ENCODE results near the gene ARNT2.
A peak's percentile ranks its signal among the peaks of the same experiment; 100 is the strongest.

ARNT2 gene

DNA sequence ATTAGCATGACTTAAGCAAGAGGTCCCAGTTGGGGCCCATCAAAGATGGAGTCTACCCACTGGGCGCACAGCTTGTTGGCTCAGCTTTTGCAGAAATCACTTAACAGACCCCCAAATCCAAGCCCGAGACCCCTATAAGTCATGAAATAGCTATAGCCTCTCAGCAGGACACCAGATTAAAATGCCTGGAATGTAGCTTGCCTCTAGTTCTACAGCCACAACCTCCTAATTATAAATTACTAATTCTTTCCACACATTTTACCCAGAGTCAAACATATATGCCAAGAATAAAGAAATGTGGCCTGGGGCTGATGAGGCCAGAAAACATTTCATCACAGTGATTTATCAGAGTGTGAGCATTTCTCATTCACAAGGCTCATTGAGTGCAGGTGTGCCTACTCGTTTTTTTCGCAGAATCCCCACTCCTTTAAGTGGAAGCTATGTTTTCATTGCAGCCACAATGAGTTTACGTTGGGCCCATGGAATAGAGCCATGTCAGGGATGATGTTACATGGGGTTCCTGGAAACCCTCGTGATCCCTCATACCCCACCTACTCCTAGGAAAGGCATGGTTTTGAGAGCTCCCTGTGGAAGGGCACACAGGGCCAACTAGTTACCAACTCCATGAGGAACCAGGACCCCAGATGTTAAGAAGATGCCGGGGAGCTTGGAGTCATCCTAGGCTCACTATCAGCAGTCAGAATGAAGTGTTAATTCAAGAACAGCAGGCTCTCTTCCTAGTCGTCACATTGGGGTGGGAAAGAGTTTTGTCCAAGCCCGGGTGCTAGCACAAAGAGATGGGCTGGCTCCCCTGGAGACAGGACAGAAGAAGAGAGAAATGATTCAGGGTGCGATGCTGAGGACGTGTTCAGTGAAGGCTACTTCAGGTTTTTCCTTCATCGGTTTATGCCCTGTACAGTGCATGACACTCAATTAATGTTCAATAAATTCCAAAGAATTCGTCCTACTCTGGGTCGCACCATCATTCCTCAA is 200.7 kb downstream of the ARNT2 start:
- DNase-seq, result no peak

DNA sequence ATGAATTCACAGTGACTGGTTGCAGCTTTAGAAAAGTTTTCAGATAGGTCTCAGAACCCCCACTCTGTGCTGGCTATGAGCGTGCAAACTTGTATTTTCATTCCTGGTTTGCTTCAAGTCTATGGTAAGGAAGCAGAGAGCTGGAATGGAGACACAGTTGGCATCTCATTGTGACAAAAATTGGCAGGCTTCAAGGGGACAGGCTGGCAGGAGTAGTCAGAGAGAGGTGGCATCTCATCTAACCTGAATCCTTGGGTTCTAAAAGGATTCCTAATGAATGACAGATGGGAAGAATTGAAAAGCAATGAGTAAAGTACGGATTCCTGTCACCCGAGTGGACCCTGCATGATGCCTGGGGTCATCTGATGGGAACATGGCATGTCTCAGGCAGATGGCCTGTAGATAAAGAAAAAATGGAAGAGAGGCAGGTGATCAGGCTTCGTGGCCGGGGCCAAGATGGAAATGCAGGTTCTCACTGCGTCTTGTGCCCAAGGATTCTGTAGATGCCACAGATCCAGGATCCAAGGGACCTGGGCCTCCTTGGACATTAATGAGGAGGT is 201.5 kb downstream of the ARNT2 start:
- no peak for DNase-seq

DNA sequence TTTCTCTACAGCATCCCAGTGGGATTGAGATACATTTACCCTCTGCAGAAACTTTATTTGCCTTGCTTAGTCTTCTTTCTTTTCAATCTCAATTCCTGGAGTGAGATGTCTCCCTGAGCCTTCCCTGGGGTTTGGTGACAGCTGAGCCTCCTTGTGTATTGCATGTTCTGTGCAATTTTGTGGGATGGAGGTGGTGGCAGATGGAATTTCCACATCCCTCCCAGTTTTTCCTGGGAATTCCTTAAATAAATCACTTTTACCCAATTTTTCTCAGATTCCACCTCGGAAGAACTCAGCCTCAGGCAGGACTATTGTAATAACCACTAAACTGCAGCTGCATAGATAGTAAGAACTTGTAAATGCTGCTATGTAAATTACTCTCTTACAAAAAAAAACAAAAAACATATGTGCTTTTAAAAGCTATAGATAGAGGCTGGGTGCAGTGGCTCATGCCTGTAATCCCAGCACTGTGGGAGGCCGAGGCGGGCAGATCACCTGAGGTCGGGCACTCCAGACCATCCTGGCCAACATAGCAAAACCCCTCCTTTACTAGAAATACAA is 202.4 kb downstream of the ARNT2 start:
- DNase-seq, result no peak

DNA sequence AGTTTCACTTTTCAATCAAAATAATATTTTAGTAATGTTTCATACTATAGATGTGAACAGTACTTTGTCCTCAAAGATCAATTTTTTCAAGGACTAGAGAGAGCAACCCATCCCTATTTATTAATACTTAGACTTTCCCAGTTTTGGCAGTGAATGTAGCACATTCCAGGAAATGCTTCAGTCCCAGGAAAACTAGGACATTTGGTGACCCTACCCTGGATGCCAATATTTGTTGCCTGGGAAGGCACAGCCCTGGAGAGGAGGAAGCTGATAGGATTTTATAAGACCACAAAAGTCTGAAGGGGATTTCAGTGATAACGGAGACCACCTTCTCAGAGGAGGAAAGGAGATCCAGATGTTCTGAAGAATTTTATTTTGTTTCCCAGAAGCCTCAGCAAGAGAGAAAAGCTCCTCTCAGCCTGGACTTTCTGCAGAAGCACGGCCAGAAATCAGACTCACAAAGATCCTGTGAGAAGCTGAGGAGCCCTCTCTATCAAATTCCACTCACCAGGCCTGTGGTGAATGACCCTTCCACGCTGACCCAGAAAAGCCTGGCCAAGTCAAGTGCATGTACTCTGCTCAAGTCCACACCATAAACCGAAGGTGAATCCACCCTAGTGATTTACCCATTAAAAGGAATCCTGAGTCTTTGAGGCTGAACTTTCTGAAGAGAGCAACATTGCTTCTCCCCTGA is 203.3 kb downstream of the ARNT2 start:
- no peak for DNase-seq

DNA sequence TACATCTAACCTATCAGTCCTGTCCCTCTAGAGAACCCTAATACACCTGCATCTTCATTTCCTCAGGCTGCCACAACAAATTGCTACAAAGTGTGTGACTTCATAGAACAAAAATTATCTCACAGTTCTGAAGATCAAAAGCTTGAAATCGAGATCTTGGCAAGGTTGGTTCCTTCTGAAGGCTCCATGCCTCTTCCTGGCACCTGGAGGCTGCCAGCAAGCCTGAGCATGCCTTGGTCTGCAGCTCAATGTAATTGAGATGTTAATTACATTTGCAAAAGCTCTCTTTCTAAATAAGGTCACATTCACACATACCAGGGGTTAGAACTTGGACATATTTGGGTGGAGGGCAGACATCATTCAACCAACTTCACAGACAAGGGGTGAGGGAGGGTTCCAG is 204.5 kb downstream of the ARNT2 start:
- no peak for DNase-seq

DNA sequence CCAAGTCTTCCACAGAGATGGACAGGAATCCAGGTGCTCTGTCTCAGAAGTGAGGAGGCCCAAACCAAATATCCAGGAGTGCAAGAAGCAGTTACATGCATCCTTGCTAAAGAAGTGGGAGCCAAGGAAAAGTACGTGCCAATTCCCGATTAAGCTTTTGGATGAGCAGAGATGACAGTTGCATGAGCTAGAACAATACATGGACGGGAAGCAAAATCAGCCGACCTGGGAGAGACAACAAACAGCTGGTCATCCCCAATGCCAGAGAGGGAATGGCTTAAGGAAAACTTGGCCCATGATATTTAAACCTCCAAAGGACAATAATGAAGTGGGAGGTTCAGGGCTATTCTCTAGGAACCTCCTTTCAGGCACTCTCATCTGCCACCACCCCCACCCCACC is 204.9 kb downstream of the ARNT2 start:
- no peak for DNase-seq

DNA sequence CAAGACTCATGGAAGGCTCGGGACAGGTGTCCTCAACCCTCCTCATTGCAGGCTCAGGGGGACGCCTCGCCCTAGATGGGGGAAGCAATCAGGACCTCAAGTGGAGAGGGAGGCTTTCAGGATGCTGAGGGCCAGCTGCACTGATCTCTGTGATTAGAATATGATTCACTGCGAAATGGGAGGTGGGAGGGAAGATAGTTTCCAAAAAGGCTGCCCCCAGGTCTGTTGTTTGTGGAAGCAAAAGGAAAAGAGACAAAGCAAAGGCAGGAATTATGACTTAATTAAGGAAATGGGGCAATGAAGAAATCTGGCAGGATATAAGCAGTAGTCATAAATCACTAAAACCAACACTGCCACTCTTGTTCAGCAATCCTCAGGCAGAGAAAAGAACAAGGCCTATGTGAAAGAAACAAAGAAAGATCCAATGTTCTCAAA is 205.3 kb downstream of the ARNT2 start:
- peak; percentile 3 for DNase-seq

DNA sequence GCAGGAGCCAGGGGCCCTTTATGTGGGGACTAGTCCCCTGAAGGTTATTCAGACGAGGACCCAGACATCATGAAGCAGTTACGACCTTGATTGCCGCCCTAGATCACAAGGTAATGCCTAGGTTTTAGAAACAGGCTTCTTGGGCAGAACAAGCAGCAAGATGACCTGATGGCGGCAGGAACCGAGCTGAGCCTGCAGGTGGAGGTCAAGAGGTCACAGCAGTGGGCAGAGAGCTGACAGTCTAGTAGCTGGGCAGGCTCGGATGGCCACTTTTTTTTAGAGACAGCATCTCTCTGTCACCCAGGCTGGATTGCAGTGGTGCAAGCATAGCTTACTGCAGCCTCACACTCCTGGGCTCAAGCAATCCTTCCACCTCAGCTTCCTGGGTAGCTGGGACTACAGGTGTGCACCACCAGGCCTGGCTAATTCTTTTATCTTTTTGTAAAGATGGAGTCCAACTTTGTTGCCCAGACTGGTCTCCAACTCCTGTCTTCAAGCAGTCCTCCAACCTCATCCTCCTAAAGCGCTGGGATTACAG is 207.4 kb downstream of the ARNT2 start:
- no peak for DNase-seq

DNA sequence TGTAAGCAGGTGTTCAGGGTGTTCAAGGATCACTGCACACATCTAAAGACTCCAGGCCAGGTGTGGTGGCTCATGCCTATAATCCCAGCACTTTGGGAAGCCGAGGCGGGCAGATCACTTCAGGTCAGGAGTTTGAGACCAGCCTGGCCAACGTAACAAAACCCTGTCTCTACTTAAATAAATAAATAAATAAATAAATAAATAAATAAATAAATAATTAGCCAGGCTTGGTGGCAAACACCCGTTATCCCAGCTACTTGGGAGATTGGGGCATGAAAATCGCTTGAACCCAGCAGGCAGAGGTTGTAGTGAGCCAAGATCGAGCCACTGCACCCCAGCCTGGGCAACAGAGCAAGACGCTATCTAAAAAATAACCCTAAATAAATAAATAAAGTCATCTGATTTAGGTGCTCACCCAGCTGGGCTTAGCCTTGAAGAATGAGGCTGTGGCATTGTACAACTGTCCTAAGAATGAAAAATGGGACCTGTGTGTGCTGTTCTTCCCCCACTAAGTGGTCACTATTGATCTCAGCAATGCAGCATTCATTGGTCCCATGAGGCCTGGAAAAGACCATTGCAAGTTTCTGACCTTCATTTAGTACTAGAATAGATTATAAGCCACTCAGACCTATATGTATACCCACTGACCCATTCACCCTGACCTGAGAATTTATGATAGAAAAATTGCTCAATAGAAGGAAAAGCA is 208.1 kb downstream of the ARNT2 start:
- no peak for DNase-seq

DNA sequence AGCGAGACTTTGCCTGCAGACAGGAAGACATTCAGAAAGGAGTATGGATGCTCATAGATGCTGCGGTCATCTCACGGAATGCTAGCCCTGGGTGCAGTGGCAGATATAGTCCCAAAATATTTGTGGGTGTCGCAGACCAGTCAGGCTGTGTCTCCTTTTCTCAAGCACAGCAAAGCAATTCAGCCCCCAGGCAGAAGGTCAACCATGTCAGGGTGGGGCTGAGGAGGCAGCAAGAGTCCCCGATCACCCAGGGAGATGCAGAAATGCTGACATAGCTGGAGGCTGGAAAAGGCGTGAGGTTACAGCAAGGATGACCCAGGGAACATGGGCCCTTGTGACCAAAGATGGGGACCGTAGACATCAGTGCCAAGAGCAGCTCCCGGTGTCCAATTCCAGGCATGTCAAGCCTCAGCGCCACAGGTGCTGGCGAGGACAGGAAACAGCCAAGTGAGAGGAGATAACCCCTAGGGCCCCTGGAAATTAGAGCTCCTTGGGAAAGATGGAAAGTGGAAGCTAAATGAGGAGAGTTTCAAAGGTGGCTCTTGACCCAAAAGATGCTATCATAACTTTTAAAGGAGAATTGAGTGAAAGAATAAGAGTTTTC is 209.7 kb downstream of the ARNT2 start:
- no peak for DNase-seq

DNA sequence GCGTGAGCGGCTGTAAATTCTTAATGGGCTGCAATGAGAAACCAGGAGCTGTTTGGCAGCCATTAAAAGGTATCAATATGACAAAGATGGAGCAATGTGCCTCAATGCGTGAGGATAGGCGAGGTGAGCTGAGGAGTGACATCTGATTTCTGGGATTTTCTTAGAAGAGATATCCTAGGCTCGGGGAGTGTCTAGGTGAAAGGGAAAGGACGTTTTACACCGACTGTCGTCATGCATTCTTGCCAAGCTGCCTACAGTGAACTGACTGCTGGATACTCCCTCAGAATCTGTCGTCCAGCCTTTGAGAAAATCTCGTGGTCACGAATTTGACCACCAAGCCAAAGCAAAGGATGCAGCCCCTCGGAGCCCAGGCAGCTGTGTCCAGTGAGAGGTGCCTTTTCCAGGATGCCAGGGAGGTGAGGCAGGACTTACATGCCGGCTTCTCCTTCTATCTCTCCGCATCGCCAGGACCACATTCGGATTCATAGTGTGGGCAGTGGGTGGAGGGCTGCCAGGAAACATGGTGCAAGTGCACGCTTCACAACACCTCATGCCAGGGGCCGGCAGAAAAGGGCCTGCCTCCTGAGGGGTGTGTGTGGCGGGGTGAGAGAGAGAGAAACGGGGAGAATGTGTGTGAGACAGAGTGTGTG is 210.7 kb downstream of the ARNT2 start:
- no peak for DNase-seq

DNA sequence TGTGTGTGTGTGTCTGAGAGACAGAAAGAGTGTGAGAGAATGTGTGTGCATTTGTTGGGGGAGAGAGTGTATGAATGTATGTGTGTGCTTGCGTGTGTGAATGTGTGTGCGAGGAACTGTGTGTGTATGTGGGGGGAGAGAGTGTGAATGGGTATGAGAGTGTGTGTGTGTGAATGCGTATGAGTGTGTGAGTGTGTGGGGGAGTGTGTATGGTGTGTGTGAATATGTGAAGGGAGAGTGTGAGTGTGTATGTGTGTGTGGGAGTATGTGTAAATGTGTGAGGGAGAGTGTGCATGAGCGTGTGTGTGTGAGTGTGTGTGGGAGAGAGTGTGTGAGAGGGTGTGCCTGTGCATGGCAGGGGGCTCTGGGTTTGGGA is 211.2 kb downstream of the ARNT2 start:
- no peak for DNase-seq

DNA sequence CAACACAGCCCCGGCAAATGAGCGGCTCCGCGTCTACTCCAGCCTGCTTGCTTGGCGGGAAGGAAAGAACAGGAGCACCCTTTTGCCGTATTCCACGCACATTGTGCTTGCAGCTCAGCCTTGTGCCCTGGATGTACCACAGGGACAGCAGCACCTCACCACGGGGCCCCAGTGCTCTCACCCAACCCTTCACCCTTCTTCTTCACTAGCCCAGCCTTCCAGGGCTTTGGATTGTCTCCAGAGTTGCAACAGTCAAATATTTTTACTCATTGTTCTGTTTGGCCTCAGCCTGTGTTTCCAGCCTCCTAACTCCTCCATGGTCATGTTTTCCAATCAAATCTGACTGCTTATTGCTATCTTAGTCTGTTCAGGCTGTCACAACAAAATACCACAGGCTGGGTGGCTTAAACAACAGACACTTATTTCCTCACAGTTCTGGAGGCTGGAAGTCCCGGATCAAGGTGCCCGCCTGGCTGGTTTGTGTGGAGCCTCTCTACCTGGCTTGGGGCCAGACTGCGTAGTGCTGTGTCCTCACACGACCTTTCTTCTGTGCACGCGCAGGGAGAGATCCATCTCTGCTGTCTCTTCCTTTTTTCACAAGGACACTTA is 211.7 kb downstream of the ARNT2 start:
- DNase-seq, result no peak

DNA sequence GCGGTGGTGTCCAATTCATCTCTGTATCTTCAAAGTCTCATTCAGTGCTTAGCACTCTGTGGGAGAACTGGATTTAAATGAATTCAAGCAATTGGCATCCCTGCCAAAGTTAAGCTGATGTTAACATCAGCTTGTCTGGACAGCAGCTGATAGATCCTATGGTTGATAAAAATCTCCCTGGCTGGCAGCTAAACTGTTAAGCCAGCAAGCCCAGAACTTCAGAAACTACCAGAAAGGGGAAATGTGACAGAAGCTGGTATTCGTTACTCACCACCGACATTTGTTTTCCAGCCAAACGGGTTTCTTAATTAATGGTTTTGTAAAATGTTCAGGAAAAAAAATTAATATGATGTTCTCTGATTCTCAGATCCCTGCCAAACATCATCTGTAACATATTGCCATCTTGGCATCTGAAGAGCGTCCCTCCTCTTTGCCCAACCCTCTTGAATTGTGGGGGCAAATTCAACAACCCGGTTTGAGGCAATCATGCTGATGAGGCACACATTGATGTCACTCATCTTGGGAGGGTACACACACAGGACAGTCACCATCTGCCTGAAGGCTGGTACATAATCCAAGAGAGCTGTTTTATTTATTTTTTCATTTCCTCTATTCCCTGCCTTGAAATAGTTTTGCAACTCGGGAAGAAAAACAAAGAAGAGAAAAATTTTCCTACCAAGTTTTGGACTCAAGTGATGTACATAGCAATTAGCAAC is 214.7 kb downstream of the ARNT2 start:
- DNase-seq, result peak; percentile 70

DNA sequence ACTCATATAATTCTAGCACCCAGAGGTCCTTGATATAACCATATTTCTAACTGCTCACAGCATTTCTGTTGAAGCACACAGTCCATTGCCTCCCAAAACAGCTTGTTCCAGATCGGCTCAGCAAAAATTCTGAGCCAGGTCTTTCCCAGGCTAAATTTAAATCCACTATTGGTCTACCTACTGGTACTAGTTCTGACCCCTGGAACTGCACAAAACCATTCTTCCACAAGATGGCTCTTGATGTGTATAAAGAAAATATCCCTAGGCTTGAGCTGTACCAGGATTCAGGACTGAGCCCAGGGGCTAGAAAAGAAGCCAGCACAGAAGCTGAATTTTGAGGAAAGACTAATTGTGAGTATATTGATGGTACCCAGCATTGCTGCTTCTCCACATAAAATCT is 215.5 kb downstream of the ARNT2 start:
- no peak for DNase-seq

DNA sequence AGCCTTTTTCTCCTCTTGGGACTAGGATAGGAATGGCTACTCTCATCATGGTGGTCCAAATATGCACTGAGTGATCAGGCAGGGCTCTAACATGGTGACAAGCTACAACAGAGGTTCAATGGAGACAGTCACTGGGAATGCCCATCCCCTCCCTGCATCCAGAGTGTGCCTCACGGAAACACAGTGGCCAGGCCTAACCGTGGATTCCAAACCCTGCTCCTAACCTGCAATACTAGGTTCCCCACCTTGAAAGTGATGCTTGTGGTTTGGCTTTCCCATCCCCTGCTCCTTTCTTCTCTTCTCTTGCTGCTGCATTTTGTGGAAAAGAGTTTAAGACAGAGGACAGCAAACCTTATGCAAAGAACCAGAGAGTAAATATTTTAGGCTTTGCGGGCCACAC is 216.0 kb downstream of the ARNT2 start:
- DNase-seq, result no peak

DNA sequence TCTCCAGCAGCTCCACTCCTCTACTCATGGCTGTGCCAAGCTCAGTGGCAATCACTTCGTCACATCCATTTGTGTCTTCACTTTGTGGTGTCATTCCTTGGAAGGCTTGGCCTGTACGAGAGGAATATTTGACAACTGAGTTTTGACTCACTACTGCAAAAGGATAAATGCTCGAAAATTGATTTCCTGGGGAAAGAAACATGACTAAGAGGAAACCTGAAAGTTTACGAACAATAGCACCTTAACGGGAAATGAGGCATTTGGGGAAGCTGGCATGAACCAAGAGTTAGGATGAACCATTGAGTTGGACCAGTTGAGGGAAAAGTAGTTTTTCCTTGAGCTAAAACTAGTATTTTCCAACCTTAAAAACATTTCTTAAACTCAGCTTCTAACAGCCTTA is 216.7 kb downstream of the ARNT2 start:
- no peak for DNase-seq

DNA sequence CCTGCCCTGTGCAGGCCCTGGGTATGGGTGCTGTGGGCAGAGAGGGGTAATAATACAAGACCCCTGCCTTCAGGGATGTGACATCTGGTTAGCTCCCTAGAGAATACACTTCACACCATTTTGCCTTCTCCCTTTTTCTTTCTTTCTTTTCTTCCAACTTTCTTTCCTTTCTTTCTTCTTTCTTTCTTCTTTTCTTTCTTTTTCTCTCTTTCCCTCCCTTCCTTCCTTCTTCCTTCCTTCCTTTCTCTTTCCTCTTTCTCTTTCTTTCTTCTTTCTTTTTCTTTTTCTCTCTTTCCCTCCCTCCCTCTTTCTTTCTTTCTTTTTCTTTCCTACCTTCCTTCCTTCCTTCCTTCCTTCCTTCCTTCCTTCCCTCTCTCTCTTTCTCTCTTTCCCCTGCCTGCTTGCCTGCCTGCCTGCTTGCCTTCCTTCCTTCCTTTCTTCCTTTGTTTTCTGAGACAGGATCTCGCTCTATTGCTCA is 222.5 kb downstream of the ARNT2 start:
- DNase-seq, result no peak

DNA sequence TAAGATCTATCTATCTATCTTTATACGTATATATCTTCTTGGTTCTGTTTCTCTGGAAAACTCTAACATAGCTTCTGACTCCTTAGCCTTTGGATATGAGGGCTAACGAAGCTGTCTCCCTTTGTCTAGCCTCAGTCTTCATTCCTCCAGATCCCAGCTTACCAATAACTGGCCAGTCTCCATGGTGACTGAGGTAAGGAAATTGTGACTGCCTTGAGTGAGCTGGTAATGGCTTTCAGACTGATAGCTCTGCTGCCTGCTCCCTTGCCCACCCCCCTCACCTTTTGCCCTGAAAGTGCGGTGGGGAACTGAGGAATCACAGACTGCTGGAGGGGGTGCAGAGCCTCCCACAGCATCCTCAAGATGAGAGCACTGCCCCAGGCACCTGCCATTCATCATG is 225.2 kb downstream of the ARNT2 start:
- DNase-seq, result no peak

DNA sequence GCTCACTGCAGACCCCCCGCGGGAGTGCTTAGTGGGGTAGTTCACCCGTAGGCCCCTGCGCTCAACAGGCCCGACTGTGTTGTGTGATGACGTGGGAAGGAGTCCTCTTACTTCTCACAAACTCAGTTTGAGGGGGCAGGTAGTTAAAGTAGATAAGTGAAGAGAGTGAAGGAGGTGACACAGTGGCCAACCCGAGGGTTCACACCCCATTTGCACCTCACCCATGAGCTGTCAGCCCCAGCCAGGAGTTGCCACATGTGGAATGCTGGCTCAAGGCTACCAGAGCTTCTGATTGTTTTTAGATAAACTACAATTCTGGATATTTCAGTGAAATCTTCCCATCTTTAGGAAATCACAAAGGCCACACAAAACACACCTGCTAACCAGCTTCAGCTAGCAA is 226.8 kb downstream of the ARNT2 start:
- DNase-seq, result no peak

Measured in suppressor macrophage treated with lipopolysaccharide for 4 hours (primary cell).